Measurements from ENCODE around the gene PTHLH. TPM values are rescaled to one million over a fixed set of nuclear protein-coding genes. Genes with fewer than 3 reads are reported as not detected.

PTHLH gene
- polyA plus RNA-seq, 3 donors = not detected

GRCh38 chr12:27999970-28000369 lies 27.4 kb upstream of the PTHLH start:
- Histone ChIP-seq H3K4me2 (replicated peaks; ENCODE audit: extremely low read depth, low read length, poor library complexity, severe bottlenecking) (no peak overlapping the region), H3K79me2 (ENCODE audit: insufficient read depth, low read length) (no peaks in the 10 kb centered on the region), H2AFZ (ENCODE audit: insufficient read depth, low read depth, low read length, poor library complexity, severe bottlenecking) (no peak overlapping the region), H3K9me3 (replicated peaks in 1 of 2; ENCODE audit: control insufficient read depth in 1 of 2, insufficient read depth in 1 of 2, low read length in 2 of 2) (peaks cover 0 to 3% of the 10 kb centered on the region in 2 donors), H3K27ac (ENCODE audit: low read depth in 1 of 2, low read length in 2 of 2) (no peak overlapping the region), H3K27me3 (ENCODE audit: control insufficient read depth in 2 of 2, insufficient read depth in 2 of 2, low read length in 2 of 2) (no peaks in the 10 kb centered on the region), H4K20me1 (ENCODE audit: insufficient read depth, low read length) (no peaks in the 10 kb centered on the region), H3K4me1 (ENCODE audit: control insufficient read depth in 1 of 2, insufficient read depth in 2 of 2, low read length in 2 of 2) (no peaks in the 10 kb centered on the region), H3K9ac (ENCODE audit: insufficient read depth, low read length, poor library complexity, severe bottlenecking) (no peak overlapping the region), H3K36me3 (replicated peaks in 1 of 2; ENCODE audit: control insufficient read depth in 1 of 2, insufficient read depth in 2 of 2, low read length in 2 of 2) (no peaks in the 10 kb centered on the region), H3K4me3 (replicated peaks in 1 of 3; ENCODE audit: low read depth in 2 of 3, low read length in 3 of 3) (no peak overlapping the region)
- WGBS (ENCODE audit: insufficient coverage) = 100% methylated on average over 4 of the region's 4 CpGs
- Mint-ChIP-seq H3K9me3 (peaks cover 4 to 16% (median 10%) of the 10 kb centered on the region in 7 donors), H3K4me3 (no peak overlapping the region), H3K36me3 (no peaks in the 10 kb centered on the region), H3K4me1 (no peaks in the 10 kb centered on the region), H3K27ac (no peak overlapping the region), H3K27me3 (ENCODE audit: low read depth in 3 of 3) (peaks cover 0 to 3% (median 0%) of the 10 kb centered on the region in 3 donors)
- no peak for TF ChIP-seq CTCF (IDR thresholded peaks at IDR 0.05)
- no peak for DNase-seq
- intact Hi-C loops (cut with micrococcal nuclease) = no loop called here

DNA sequence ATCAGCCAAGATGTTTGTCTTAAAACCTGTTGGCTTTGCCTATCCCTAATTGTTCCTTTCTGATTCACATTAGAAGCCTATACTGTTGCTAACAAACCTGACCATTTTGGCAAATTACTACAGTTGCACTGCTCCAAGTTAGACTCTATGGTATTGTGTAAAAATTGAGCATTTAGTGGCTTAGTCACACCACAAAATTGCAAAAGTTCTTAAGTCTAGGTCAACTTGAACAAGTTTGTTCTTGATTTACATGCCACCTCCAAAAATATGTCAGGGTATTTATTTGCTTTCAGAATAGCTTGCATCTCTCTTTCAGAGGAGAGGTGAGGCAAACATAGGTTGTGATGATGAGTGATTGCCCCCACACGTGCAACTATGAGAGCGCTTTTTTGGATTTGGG lies 27.0 kb upstream of the PTHLH start:
- Histone ChIP-seq H3K9ac (ENCODE audit: insufficient read depth, low read length, poor library complexity, severe bottlenecking) (no peak overlapping the region), H3K9me3 (replicated peaks in 1 of 2; ENCODE audit: control insufficient read depth in 1 of 2, insufficient read depth in 1 of 2, low read length in 2 of 2) (peaks cover 0 to 3% of the 10 kb centered on the region in 2 donors), H3K79me2 (ENCODE audit: insufficient read depth, low read length) (no peaks in the 10 kb centered on the region), H3K4me2 (replicated peaks; ENCODE audit: extremely low read depth, low read length, poor library complexity, severe bottlenecking) (no peak overlapping the region), H3K4me3 (replicated peaks in 1 of 3; ENCODE audit: low read depth in 2 of 3, low read length in 3 of 3) (no peak overlapping the region), H3K27ac (ENCODE audit: low read depth in 1 of 2, low read length in 2 of 2) (no peak overlapping the region), H2AFZ (ENCODE audit: insufficient read depth, low read depth, low read length, poor library complexity, severe bottlenecking) (no peak overlapping the region), H4K20me1 (ENCODE audit: insufficient read depth, low read length) (no peaks in the 10 kb centered on the region), H3K27me3 (ENCODE audit: control insufficient read depth in 2 of 2, insufficient read depth in 2 of 2, low read length in 2 of 2) (no peaks in the 10 kb centered on the region), H3K36me3 (replicated peaks in 1 of 2; ENCODE audit: control insufficient read depth in 1 of 2, insufficient read depth in 2 of 2, low read length in 2 of 2) (no peaks in the 10 kb centered on the region), H3K4me1 (ENCODE audit: control insufficient read depth in 1 of 2, insufficient read depth in 2 of 2, low read length in 2 of 2) (no peaks in the 10 kb centered on the region)
- Mint-ChIP-seq H3K27me3 (ENCODE audit: low read depth in 3 of 3) (peaks cover 0 to 3% (median 0%) of the 10 kb centered on the region in 3 donors), H3K27ac (no peak overlapping the region), H3K4me1 (no peaks in the 10 kb centered on the region), H3K4me3 (no peak overlapping the region), H3K9me3 (peaks cover 4 to 16% (median 10%) of the 10 kb centered on the region in 7 donors), H3K36me3 (no peaks in the 10 kb centered on the region)
- DNase-seq = no peak
- no CpG with 5 or more reads among the region's 2 CpGs for WGBS (ENCODE audit: insufficient coverage)
- no peak for TF ChIP-seq CTCF (IDR thresholded peaks at IDR 0.05)
- intact Hi-C loops (cut with micrococcal nuclease) = no loop called here
